GM21367 (cell line): ENCODE results near the gene PSME1.

Experiments
- ATAC-seq: cut with Tn5 transposase; IDR thresholded peaks from one replicate; pipeline ENCODE4 v1.9.1; 2021; ENCODE audit not compliant: unreplicated experiment

PSME1 gene

GRCh38 chr14:24187539-24187915 lies 51.5 kb downstream of the PSME1 start:
- no peak for ATAC-seq
